GM21367 (cell line): ENCODE data around the gene BOK.
"Not testable (repeated sequence)": the region's sequence is repeated elsewhere in the genome, so short reads cannot be mapped to it uniquely, and the experiment has no call there.

ENCODE experiments used
- ATAC-seq: cut with Tn5 transposase; IDR thresholded peaks from one replicate; pipeline ENCODE4 v1.9.1; 2021; ENCODE audit not compliant: unreplicated experiment

The BOK gene

GRCh38 chr2:241555711-241556110 is 2.8 kb upstream of the BOK start:
- no peak for ATAC-seq

GRCh38 chr2:241556746-241557145 is 1.8 kb upstream of the BOK start:
- ATAC-seq, result no peak

- no peak for ATAC-seq
Observed at GRCh38 chr2:241559323-241560161, 997 bp downstream of the BOK start.

- no peak for ATAC-seq
Observed at GRCh38 chr2:241560162-241560882, 1.8 kb downstream of the BOK start.

- ATAC-seq, result no peak
Observed at GRCh38 chr2:241560883-241561474, 2.4 kb downstream of the BOK start.

GRCh38 chr2:241561832-241562231 is 3.3 kb downstream of the BOK start:
- ATAC-seq, result no peak

- no peak for ATAC-seq
Observed at GRCh38 chr2:241562269-241562891, 3.8 kb downstream of the BOK start.

- ATAC-seq, result no peak
Observed at GRCh38 chr2:241563031-241563507, 4.5 kb downstream of the BOK start.

DNA sequence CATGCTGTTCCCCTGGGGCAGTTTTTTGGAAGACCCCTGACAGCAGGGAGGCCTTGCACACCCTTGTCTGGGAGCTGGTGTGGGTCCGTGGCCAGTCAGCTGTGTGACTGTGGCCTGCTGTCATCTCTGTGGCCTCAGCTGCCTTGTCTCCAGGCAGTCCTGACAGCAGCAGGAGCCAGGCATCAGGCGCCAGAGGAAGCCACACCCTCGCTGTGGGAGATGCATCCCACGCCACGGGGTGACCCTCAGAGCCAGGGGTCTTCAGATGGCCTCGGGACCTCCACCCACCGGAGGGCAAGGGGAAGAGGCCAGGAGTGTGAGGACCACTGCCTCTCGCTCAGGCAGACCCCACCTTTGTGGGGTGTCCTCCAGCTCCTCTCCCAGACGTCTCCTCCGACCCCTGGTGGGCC is 5.0 kb downstream of the BOK start:
- no peak for ATAC-seq

DNA sequence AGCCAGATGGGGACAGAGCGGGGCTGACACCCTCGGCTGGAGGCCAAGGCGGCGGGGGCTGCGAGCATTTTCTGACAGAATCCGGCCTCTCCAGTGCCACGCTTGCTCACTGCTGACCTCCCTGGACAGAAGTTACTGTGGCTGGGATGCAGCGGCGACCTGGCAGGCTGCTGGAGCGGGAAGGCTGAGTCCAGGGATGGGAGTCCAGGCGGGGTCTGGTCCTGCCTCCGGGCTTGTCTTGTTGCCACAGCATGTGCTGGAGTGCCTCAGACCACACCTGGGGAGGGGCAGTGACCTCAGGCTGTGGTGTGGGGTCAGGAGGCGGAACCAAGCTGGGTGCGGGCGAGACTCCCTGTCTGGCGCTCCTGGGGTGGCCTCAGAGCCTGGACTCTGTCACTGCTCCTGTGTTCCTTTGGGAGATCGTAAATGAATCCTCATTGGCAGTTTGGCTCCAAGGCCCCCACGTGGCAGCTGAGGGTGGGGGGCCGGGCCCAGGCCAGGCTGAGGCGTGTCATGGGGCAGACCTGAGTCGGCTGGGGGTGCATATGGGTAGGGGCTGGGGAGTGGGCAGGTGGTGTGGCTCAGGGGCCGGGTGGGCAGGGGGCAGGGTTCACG is 5.5 kb downstream of the BOK start:
- no peak for ATAC-seq

GRCh38 chr2:241564596-241565410 is 6.3 kb downstream of the BOK start:
- no peak for ATAC-seq

DNA sequence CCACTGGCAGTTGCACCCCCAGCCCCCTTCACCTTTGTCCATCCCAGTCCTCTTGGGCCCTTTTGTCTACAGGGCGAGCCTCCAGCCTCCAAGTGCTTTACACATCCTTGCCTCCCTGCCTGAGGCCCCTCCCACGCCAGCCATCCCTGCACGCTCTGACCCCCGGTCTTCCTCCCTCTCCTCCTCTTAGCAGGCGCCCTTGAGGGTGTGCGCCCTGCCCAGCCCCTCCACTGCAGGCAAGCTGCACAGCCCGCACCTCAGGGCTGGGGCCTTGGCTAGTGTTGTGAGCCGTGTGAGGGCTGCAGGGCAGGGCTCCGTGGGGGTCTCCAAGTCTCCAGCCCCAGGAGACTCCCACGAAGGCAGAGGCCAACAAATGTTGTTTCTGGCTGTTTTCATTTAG is 6.9 kb downstream of the BOK start:
- ATAC-seq, result no peak

GRCh38 chr2:241566021-241566420 is 7.5 kb downstream of the BOK start:
- ATAC-seq, result not testable (repeated sequence)

- ATAC-seq, result no peak
Observed at GRCh38 chr2:241566468-241566867, 7.9 kb downstream of the BOK start.

DNA sequence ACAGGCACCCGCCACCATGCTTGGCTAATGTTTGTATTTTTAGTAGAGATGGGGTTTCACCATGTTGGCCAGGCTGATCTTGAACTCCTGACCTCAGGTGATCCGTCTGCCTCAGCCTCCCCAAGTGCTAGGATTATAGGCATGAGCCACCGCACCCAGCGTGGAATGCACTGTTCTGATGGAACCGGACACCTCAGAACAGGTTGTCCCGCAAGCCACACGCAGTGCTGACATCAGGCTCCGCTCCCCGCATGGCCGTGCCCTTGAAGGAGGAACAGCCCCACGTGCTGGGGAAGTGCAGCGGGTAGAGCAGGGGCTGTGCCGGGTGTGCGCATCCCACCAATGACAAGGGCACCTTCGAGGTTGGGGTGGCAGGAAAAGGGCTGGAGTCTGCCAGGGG is 8.7 kb downstream of the BOK start:
- not testable (repeated sequence) for ATAC-seq

GRCh38 chr2:241567776-241568175 is 9.2 kb downstream of the BOK start:
- ATAC-seq, result no peak

DNA sequence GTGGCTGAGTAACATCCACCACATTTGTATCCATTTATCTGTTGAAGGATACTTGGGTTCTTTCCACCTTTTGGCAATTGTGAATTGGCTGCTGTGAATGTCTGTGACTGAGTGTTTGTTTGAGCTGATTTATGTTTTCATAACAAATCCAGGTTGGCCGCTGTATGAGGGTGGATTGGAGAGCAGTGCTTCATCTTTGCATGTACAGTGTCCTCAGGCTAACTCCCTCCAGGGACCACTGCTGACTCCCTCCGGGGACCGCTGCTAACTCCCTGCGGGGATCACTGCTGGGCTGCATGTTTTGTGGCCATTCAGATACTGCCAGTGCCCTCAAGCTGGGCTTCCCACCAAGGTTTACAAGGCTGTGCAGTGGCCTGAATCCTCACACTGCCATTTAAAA is 10.2 kb downstream of the BOK start:
- no peak for ATAC-seq

GRCh38 chr2:241569831-241570281 is 11.3 kb downstream of the BOK start:
- ATAC-seq, result no peak

GRCh38 chr2:241570961-241571581 is 12.5 kb downstream of the BOK start:
- no peak for ATAC-seq
